HG03439 (cell line): ENCODE measurements around the gene TEX48.

Experiments
- ATAC-seq: cut with Tn5 transposase; IDR thresholded peaks from one replicate; pipeline ENCODE4 v1.9.1; 2021; ENCODE audit warnings: mild to moderate bottlenecking, moderate library complexity; ENCODE audit not compliant: unreplicated experiment

The TEX48 gene

DNA sequence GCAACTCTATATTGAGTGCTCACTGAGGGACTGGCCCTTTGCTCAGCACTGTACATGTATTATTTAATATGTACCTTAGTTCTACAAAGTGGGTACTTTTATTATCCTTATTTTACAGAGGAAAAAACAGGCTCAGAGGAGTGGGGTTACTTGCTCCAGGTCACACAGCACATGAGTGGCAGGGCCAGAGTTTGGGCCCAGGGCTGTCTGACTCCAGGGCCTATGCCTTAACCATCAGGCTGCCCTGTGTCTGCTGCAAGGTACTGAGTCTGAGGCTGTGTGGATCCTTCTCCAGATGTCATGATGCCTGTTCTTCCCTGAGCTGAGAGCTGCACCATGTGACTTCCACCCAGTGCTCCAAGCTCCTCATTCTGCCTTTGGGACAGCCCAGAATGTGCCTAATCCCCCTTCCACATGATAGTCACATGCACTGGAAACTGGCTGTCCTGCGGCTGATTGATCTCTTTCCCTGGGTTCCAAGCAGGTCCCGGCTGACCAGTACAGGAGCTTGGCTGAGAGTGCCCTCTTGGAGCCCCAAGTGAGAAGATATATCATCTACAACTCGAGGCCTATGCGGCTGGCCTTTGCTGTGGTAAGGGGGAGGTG, 55.5 kb downstream of the TEX48 start:
- ATAC-seq, result no peak

- ATAC-seq, result no peak
These were observed 57.3 kb downstream of the TEX48 start for GRCh38 chr9:114624677-114625076.

DNA sequence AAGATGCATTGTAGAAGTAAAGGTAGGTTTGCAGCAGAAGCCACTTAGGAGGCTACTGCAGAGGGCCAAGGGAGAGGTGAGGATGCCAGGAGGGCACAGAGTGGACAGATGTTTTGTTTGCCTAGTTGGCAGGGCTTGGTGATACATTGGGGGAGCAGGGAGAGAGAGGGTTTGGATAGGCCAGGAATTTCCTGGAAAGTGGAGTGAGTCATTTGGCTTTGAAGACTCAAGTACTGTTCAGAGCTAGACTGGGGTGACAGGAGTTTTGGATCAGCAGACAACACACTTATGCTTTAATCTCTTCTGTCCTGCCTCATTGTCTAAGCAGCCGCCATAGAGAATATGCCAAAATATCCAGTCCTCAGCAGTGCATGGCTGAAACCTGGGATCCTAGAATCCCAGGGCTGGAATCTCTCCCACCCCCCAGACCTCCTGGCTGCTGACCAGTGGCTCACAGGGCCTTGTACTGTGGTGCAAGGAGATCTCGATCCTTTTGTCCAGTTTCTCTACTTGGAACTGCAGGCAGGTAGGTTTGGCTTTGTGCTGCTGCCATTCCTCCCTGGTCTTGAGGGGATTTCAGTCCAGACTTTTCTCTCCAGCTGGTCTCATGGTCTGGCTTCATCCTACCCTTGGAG, 59.9 kb downstream of the TEX48 start:
- no peak for ATAC-seq

GRCh38 chr9:114621561-114621960, 60.4 kb downstream of the TEX48 start:
- no peak for ATAC-seq

GRCh38 chr9:114619191-114619761, 62.7 kb downstream of the TEX48 start:
- peak; percentile 46 for ATAC-seq

DNA sequence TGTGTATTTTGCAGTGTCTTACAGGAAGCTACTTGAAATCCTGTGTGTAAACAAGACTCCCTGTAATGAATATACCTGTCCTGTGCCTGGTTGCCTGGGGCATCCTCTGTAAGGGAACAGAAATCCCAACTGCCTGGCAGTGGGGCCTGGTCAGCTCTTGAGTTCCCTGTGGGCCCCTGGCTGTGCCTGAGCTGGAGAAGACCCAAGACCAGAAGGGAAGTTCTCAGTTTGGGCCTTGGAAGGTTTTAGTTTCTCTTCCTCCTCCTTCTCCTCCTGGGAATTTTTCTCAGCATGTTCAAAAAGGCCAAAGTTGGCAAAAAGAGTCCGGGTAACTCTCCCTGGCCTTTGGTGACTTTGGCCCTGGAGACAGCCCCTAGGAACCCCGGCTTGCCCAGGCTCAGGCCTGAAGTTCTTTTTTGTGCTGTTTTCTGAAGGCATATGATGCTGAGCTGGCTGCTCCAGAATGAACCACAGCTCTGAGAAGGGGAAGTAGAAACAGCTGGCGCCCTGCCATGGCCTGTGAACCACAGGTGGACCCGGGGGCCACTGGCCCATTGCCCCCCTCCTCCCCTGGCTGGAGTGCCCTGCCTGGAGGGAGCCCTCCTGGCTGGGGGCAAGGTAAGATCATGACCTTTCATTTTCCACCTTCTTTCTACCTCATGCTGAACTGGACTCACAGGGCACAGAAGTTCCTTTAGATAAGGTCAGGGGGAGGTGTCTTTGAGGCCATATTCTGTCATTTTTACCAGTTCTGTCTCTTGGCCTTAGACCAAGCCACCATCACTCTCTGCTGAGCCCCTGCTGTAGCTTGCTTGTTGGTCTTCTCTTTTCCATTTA, 65.1 kb downstream of the TEX48 start:
- peak; percentile 57 for ATAC-seq
